ENCODE results near the gene GRWD1.

GRCh38 chr19:48455908-48456562, 10.3 kb downstream of the GRWD1 start:
- TF ChIP-seq, protein P1, sequence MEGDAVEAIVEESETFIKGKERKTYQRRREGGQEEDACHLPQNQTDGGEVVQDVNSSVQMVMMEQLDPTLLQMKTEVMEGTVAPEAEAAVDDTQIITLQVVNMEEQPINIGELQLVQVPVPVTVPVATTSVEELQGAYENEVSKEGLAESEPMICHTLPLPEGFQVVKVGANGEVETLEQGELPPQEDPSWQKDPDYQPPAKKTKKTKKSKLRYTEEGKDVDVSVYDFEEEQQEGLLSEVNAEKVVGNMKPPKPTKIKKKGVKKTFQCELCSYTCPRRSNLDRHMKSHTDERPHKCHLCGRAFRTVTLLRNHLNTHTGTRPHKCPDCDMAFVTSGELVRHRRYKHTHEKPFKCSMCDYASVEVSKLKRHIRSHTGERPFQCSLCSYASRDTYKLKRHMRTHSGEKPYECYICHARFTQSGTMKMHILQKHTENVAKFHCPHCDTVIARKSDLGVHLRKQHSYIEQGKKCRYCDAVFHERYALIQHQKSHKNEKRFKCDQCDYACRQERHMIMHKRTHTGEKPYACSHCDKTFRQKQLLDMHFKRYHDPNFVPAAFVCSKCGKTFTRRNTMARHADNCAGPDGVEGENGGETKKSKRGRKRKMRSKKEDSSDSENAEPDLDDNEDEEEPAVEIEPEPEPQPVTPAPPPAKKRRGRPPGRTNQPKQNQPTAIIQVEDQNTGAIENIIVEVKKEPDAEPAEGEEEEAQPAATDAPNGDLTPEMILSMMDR (IDR thresholded peaks at IDR 0.05 in 4 of 5, conservative IDR thresholded peaks at IDR 0.05 in 1 of 5) = no peak
- no peak for TF ChIP-seq POLR2A (IDR thresholded peaks at IDR 0.05)

Data from gastrocnemius medialis (tissue), 4 donors.